Smooth muscle cell (in vitro differentiated cells): Measurements from ENCODE around the gene HAGH. TPM values are rescaled to one million over a fixed set of nuclear protein-coding genes. Genes with fewer than 3 reads are reported as not detected.

Source experiments
- DNase-seq: peaks from one replicate; lab custom pipeline; 2025; ENCODE audit not compliant: unreplicated experiment; lab: John Stamatoyannopoulos, UW
- H2AFZ ChIP-seq: fragments of 200-600 bp; sonication (generic); 2 replicates; pipeline ENCODE4 v1.6.0; 2016; ENCODE audit warnings: antibody characterized with exemption, low read depth, mild to moderate bottlenecking
- H3F3A ChIP-seq: fragments of 200-600 bp; sonication (generic); 2 replicates; pipeline ENCODE4 v1.6.0; 2017; ENCODE audit warnings: antibody characterized with exemption, low read depth
- H3K27ac ChIP-seq: fragments of 200-600 bp; sonication (generic); 2 replicates; pipeline ENCODE4 v1.5.1; 2016; ENCODE audit warnings: low read depth, mild to moderate bottlenecking
- H3K27me3 ChIP-seq: fragments of 200-600 bp; sonication (generic); 2 replicates; pipeline ENCODE4 v1.6.1; 2016; ENCODE audit warnings: low read depth, mild to moderate bottlenecking
- H3K36me3 ChIP-seq: fragments of 200-600 bp; sonication (generic); 2 replicates; pipeline ENCODE4 v1.5.1; 2016; ENCODE audit warnings: low read depth
- H3K4me1 ChIP-seq: fragments of 200-600 bp; sonication (generic); 2 replicates; pipeline ENCODE4 v1.5.1; 2016; ENCODE audit warnings: low read depth
- H3K4me2 ChIP-seq: fragments of 200-600 bp; sonication (generic); 2 replicates; pipeline ENCODE4 v1.6.0; 2016; ENCODE audit warnings: mild to moderate bottlenecking
- H3K4me3 ChIP-seq: fragments of 200-600 bp; sonication (generic); 2 replicates; pipeline ENCODE4 v1.5.1; 2016; ENCODE audit warnings: mild to moderate bottlenecking
- H3K79me2 ChIP-seq: fragments of 200-600 bp; sonication (generic); 2 replicates; pipeline ENCODE4 v1.6.0; 2016; ENCODE audit warnings: low read depth, mild to moderate bottlenecking
- H3K9ac ChIP-seq: fragments of 200-600 bp; sonication (generic); 2 replicates; pipeline ENCODE4 v1.6.0; 2016; ENCODE audit warnings: low read depth
- H3K9me3 ChIP-seq: fragments of 200-600 bp; sonication (generic); replicated peaks from 2 replicates; pipeline ENCODE4 v1.5.1; 2016; ENCODE audit warnings: low read depth
- H4K20me1 ChIP-seq: fragments of 200-600 bp; sonication (generic); 2 replicates; pipeline ENCODE4 v1.6.0; 2016; ENCODE audit warnings: low read depth
- WGBS: methylation state at CpG from one replicate; pipeline ENCODE4 v1.1.7; 2016; ENCODE audit warnings: low lambda C conversion rate; 5-methylcytosine and 5-hydroxymethylcytosine counted together
- polyA plus RNA-seq: library from polyadenylated mRNA; unstranded; fragments of >200 nt; fragmentation: Nextera tagmentation; extraction: Ambion mirVana; gene quantifications from 2 replicates; pipeline ENCODE4 v1.2.1, GENCODE V29; 2016
- total RNA-seq: library from RNA; depleted of rRNA; stranded (reverse); fragments of >200 nt; gene quantifications from 2 replicates; pipeline ENCODE4 v1.2.3, GENCODE V29; 2014
- TF ChIP-seq, protein P1 (sequence below): fragments of 200-600 bp; sonication (generic); IDR thresholded peaks from 2 replicates; pipeline ENCODE4 v1.5.1; 2017; ENCODE audit warnings: borderline replicate concordance, mild to moderate bottlenecking, antibody characterized with exemption; ENCODE audit not compliant: insufficient read depth, poor library complexity, severe bottlenecking

HAGH gene
- total and polyA plus RNA-seq, 2 experiments from 2014 or later = 20.9 to 43.0 TPM

DNA sequence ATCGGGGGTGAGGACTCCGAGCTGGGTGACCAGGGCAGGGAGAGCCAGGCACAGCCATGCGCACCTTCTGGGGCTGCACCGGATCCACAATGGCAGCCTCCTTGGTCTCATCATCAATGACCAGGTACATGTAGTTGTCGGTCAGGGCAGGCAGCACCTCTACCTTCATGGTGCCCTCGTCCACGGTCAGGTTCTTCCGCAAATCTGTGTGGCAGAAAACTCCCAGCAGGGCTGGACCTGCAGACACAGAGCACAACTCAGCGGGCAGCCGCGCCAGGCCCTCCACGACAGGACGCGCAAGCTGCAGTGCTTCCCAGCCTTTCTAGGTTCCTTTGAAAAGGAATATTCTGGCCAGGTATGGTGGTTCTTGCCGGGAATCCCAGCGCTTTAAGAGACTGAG, 3.8 kb downstream of the HAGH start:
- no peak for DNase-seq
- Histone ChIP-seq H3K27me3 (no peaks in the 10 kb centered on the region), H3K27ac (no peak overlapping the region), H3K79me2 (peaks cover 13% of the 10 kb centered on the region), H3K4me1 (peaks cover 2% of the 10 kb centered on the region), H3K4me2 (no peak overlapping the region), H2AFZ (no peak overlapping the region), H3K4me3 (no peak overlapping the region), H3K9me3 (no peaks in the 10 kb centered on the region), H4K20me1 (no peaks in the 10 kb centered on the region), H3K36me3 (no peaks in the 10 kb centered on the region), H3F3A (no peaks in the 10 kb centered on the region), H3K9ac (no peak overlapping the region)
- 98% methylated on average over 16 of the region's 16 CpGs for WGBS
- TF ChIP-seq, protein P1, sequence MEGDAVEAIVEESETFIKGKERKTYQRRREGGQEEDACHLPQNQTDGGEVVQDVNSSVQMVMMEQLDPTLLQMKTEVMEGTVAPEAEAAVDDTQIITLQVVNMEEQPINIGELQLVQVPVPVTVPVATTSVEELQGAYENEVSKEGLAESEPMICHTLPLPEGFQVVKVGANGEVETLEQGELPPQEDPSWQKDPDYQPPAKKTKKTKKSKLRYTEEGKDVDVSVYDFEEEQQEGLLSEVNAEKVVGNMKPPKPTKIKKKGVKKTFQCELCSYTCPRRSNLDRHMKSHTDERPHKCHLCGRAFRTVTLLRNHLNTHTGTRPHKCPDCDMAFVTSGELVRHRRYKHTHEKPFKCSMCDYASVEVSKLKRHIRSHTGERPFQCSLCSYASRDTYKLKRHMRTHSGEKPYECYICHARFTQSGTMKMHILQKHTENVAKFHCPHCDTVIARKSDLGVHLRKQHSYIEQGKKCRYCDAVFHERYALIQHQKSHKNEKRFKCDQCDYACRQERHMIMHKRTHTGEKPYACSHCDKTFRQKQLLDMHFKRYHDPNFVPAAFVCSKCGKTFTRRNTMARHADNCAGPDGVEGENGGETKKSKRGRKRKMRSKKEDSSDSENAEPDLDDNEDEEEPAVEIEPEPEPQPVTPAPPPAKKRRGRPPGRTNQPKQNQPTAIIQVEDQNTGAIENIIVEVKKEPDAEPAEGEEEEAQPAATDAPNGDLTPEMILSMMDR = no peak

DNA sequence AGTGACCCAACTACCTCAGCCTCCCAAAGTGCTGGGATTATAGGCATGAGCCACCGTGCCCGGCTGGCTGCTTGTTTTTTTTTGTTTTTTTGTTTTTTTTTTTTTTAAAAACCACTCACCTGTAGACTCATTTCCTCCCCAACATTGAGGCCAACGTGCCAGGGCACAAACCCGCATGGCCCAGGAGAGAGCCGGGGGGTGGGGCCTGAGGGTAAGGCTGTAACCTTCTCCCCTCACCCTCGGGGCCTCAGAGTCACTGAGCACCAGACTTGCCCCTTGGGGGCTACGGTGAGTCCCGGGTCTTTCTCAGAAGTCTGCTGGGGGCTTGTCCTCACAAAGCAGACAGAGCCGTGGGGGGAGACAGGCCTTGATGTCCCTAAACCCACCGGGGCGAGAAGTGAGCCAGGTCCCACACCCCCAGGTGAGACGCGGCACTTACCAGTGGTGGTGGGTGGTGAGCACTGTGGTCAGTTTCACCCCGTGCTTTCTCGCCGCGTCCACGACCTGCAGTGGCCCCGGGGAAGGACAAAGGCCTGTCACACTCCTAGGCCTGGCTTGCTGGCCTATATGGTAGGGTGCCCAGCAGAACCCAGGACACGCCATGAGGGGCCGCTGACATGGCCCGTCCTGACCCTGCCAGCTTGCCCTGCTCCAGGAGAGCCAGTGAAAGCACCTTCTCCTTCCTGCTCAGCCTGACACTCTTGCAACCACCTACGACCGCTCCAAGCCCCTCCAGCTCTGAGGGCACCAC, 4.6 kb downstream of the HAGH start:
- no peaks in the 10 kb centered on the region for H3K36me3 ChIP-seq
- 97% methylated on average over 24 of the region's 24 CpGs for WGBS
- H4K20me1 ChIP-seq = no peaks in the 10 kb centered on the region
- no peaks in the 10 kb centered on the region for H3K27me3 ChIP-seq
- no peak overlapping the region for H3K4me3 ChIP-seq
- TF ChIP-seq, protein P1 = no peak
- no peaks in the 10 kb centered on the region for H3F3A ChIP-seq
- H3K9ac ChIP-seq = no peak overlapping the region
- no peaks in the 10 kb centered on the region for H3K9me3 ChIP-seq
- H3K4me1 ChIP-seq = no peaks in the 10 kb centered on the region
- peaks cover 10% of the 10 kb centered on the region for H3K79me2 ChIP-seq
- H2AFZ ChIP-seq = no peak overlapping the region
- no peak for DNase-seq
- H3K27ac ChIP-seq = no peak overlapping the region
- H3K4me2 ChIP-seq = no peak overlapping the region

DNA sequence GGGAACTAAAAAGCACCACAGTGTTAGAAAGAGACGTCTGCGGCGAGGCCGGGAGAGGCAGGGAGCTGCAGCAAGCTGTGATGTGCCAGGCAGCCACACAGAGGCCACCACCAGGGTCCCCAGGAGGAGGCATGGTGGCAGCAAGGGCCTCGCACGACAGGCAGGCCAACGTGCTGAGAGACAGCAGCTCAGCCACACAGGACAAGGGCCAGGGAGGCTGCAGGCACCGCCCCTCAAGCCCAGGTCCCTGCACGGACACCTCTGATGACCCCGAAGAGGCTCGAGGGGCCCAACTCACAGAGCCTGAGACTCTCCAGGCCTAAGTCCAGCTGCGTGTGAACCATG, 5.7 kb downstream of the HAGH start:
- no peak overlapping the region for H2AFZ ChIP-seq
- peaks cover 10% of the 10 kb centered on the region for H3K79me2 ChIP-seq
- H3K4me1 ChIP-seq = no peaks in the 10 kb centered on the region
- H3K27me3 ChIP-seq = no peaks in the 10 kb centered on the region
- no peak overlapping the region for H3K4me3 ChIP-seq
- TF ChIP-seq, protein P1 = no peak
- DNase-seq = no peak
- H3K9me3 ChIP-seq = no peaks in the 10 kb centered on the region
- no peak overlapping the region for H3K9ac ChIP-seq
- no peaks in the 10 kb centered on the region for H3K36me3 ChIP-seq
- H3K27ac ChIP-seq = no peak overlapping the region
- no peaks in the 10 kb centered on the region for H3F3A ChIP-seq
- no peak overlapping the region for H3K4me2 ChIP-seq
- WGBS = 94% methylated on average over 12 of the region's 12 CpGs
- H4K20me1 ChIP-seq = no peaks in the 10 kb centered on the region
